IMR-90 (cell line): Measurements from ENCODE around the gene CLEC20A. TPM values are rescaled to one million over a fixed set of nuclear protein-coding genes. Genes with fewer than 3 reads are reported as not detected.

Source experiments
- ATAC-seq: fragments of 200-7000 bp; cut with Tn5 transposase; 2 replicates; pipeline ENCODE4 v1.9.1; 2020; ENCODE audit warnings: low read depth, mild to moderate bottlenecking, moderate library complexity
- BruUV-seq: library from RNA; stranded (reverse); fragments of 400-500 nt; replicated peaks from 2 replicates; lab custom pipeline; 2021; lab: Mats Ljungman, UMichigan
- CTCF ChIA-PET: fragments of 300-600 bp; formaldehyde crosslinking; extraction: SDS; loops from one replicate; lab custom pipeline; 2021; ENCODE audit warnings: antibody characterized with exemption; lab: Yijun Ruan, JAX
- POLR2A ChIA-PET: fragments of 300-600 bp; sonication (Branson Sonifier 250); formaldehyde crosslinking; loops from one replicate; lab custom pipeline; 2022; ENCODE audit warnings: antibody characterized with exemption; ENCODE audit not compliant: unreplicated experiment; lab: Charles Lee
- DNase-seq: peaks from one replicate; pipeline ENCODE4 v3.0.0; 2013
- H2AFZ ChIP-seq: replicated peaks from 2 replicates; pipeline ENCODE3; 2013; ENCODE audit warnings: low read length, mild to moderate bottlenecking; ENCODE audit not compliant: poor library complexity
- H2AK5ac ChIP-seq: 2 replicates; pipeline ENCODE4 v1.6.1; 2013; ENCODE audit warnings: low read depth, low read length, inconsistent platforms
- H2AK9ac ChIP-seq: replicated peaks from 2 replicates; pipeline ENCODE3; 2013; ENCODE audit warnings: mild to moderate bottlenecking, low read depth, low read length, moderate library complexity; ENCODE audit not compliant: poor library complexity
- H2BK120ac ChIP-seq: 2 replicates; pipeline ENCODE4 v1.6.1; 2013; ENCODE audit warnings: low read depth, low read length, inconsistent platforms
- H2BK15ac ChIP-seq: 3 replicates; pipeline ENCODE4 v1.6.1; 2013; ENCODE audit warnings: low read depth, low read length, inconsistent platforms
- H2BK20ac ChIP-seq: 2 replicates; pipeline ENCODE4 v1.6.1; 2013; ENCODE audit warnings: low read depth, mild to moderate bottlenecking, inconsistent platforms, low read length, moderate library complexity
- H2BK5ac ChIP-seq: 2 replicates; pipeline ENCODE4 v1.6.1; 2013; ENCODE audit warnings: mild to moderate bottlenecking, low read depth, low read length, inconsistent platforms; ENCODE audit not compliant: poor library complexity, severe bottlenecking
- H3K14ac ChIP-seq: replicated peaks from 2 replicates; pipeline ENCODE4 v1.6.1; 2013; ENCODE audit warnings: low read depth, low read length, inconsistent platforms
- H3K18ac ChIP-seq: 2 replicates; pipeline ENCODE4 v1.6.1; 2013; ENCODE audit warnings: low read depth, low read length, control low read depth
- H3K23ac ChIP-seq: 2 replicates; pipeline ENCODE4 v1.6.1; 2013; ENCODE audit warnings: low read depth, low read length, inconsistent platforms
- H3K27ac ChIP-seq: 2 replicates; pipeline ENCODE4 v1.5.1; 2013; ENCODE audit warnings: mild to moderate bottlenecking, control low read depth, low read length; ENCODE audit not compliant: insufficient read depth
- H3K27me3 ChIP-seq: 2 replicates; pipeline ENCODE4 v1.6.1; 2013; ENCODE audit warnings: low read length; ENCODE audit not compliant: control insufficient read depth, insufficient read depth
- H3K36me3 ChIP-seq: 2 replicates; pipeline ENCODE4 v1.6.1; 2013; ENCODE audit warnings: low read length, mixed read lengths; ENCODE audit not compliant: control insufficient read depth, insufficient read depth
- H3K4ac ChIP-seq: 2 replicates; pipeline ENCODE4 v1.6.1; 2013; ENCODE audit warnings: low read depth, low read length, inconsistent platforms
- H3K4me1 ChIP-seq: 2 replicates; pipeline ENCODE4 v1.6.1; 2013; ENCODE audit warnings: low read length, mixed read lengths; ENCODE audit not compliant: control insufficient read depth, insufficient read depth
- H3K4me2 ChIP-seq: 2 replicates; pipeline ENCODE4 v1.6.1; 2013; ENCODE audit warnings: low read depth, mild to moderate bottlenecking, control low read depth, low read length, moderate library complexity
- H3K4me3 ChIP-seq: 2 replicates; pipeline ENCODE4 v1.5.1; 2013; ENCODE audit warnings: low read depth, mild to moderate bottlenecking, control low read depth, low read length, moderate library complexity; ENCODE audit not compliant: insufficient read depth
- H3K56ac ChIP-seq: 2 replicates; pipeline ENCODE4 v1.6.1; 2013; ENCODE audit warnings: low read length, inconsistent platforms; ENCODE audit not compliant: insufficient read depth; ENCODE audit errors: extremely low read depth
- H3K79me1 ChIP-seq, 2 experiments: 2 replicates each; pipeline ENCODE4 v1.6.1; 2013; ENCODE audit warnings: low read length in 2 of 2, inconsistent platforms in 1 of 2, low read depth in 1 of 2
- H3K9ac ChIP-seq: 2 replicates; pipeline ENCODE4 v1.6.1; 2013; ENCODE audit warnings: low read depth, low read length, control low read depth
- H3K9me1 ChIP-seq: 2 replicates; pipeline ENCODE4 v1.6.1; 2013; ENCODE audit warnings: low read length, inconsistent platforms; ENCODE audit not compliant: insufficient read depth
- H3K9me3 ChIP-seq: 2 replicates; pipeline ENCODE4 v1.6.1; 2013; ENCODE audit warnings: low read length; ENCODE audit not compliant: control insufficient read depth, insufficient read depth
- H4K20me1 ChIP-seq: 2 replicates; pipeline ENCODE4 v1.6.1; 2013; ENCODE audit warnings: low read length, inconsistent platforms; ENCODE audit not compliant: insufficient read depth
- H4K5ac ChIP-seq: 2 replicates; pipeline ENCODE4 v1.6.1; 2013; ENCODE audit warnings: mild to moderate bottlenecking, low read depth, low read length, control low read depth
- H4K8ac ChIP-seq, 2 experiments: 2 replicates each; pipeline ENCODE4 v1.6.1; 2013; ENCODE audit warnings: low read depth in 2 of 2, low read length in 2 of 2, control low read depth in 1 of 2, inconsistent platforms in 1 of 2
- H4K91ac ChIP-seq: 2 replicates; pipeline ENCODE4 v1.6.1; 2013; ENCODE audit warnings: low read depth, low read length, inconsistent platforms; ENCODE audit not compliant: insufficient read depth
- CHD1 ChIP-seq: IDR thresholded peaks from 2 replicates; pipeline ENCODE4 v1.6.1; 2012; ENCODE audit warnings: low read depth, low read length, improper control_type of control experiment
- FOS ChIP-seq: fragments of 150-350 bp; IDR thresholded peaks from 2 replicates; pipeline ENCODE4 v1.6.1; 2016; ENCODE audit warnings: low read depth, low read length
- MAFK ChIP-seq: IDR thresholded peaks from 2 replicates; pipeline ENCODE4 v1.6.1; 2012; ENCODE audit warnings: low read depth, low read length, improper control_type of control experiment
- MXI1 ChIP-seq: IDR thresholded peaks from 2 replicates; pipeline ENCODE4 v1.6.1; 2012; ENCODE audit warnings: low read depth, mild to moderate bottlenecking, low read length, moderate library complexity, borderline replicate concordance
- NFE2L2 ChIP-seq: fragments of 150-350 bp; IDR thresholded peaks from 2 replicates; pipeline ENCODE4 v1.6.1; 2016; ENCODE audit warnings: low read depth, mild to moderate bottlenecking, low read length
- RFX5 ChIP-seq: IDR thresholded peaks from 2 replicates; pipeline ENCODE4 v1.8.0; 2012; ENCODE audit warnings: low read depth, mild to moderate bottlenecking, low read length, moderate library complexity
- dilution Hi-C: fragments of 300-500 bp; cut with HindIII; formaldehyde crosslinking; loops from one replicate; pipeline ENCODE4 v1.14.3; 2018; ENCODE audit warnings: low sequenced_read_pairs; ENCODE audit not compliant: unreplicated experiment
- in situ Hi-C: fragments of 300-500 bp; cut with MboI; formaldehyde crosslinking; loops from 3 replicates; pipeline ENCODE4 v1.14.3; 2019; ENCODE audit warnings: low sequenced_read_pairs, inconsistent platforms, mixed read lengths
- intact Hi-C: fragments of 100-400 bp; cut with micrococcal nuclease; formaldehyde crosslinking; loops from 2 replicates; pipeline ENCODE4 v1.10.0; 2022
- polyA plus RNA-seq, 3 experiments: library from polyadenylated mRNA; depleted of rRNA; stranded (reverse); fragments of >200 nt; gene quantifications; 2 replicates each; pipeline ENCODE4 v1.2.3, GENCODE V29; 2012; ENCODE audit warnings: low replicate concordance in 1 of 3
- total RNA-seq: library from RNA; depleted of rRNA; stranded (reverse); fragments of >200 nt; gene quantifications from 2 replicates; pipeline ENCODE4 v1.2.3, GENCODE V29; 2012
- TF ChIP-seq, protein P1 (sequence below): fragments of 150-350 bp; IDR thresholded peaks from 2 replicates; pipeline ENCODE4 v1.6.1; 2016; ENCODE audit warnings: low read depth, mild to moderate bottlenecking, low read length, moderate library complexity, borderline replicate concordance

Gene CLEC20A
- total and polyA plus RNA-seq, 2 of the 4 experiments (the other 2 are of a cell fraction) = not detected

DNA sequence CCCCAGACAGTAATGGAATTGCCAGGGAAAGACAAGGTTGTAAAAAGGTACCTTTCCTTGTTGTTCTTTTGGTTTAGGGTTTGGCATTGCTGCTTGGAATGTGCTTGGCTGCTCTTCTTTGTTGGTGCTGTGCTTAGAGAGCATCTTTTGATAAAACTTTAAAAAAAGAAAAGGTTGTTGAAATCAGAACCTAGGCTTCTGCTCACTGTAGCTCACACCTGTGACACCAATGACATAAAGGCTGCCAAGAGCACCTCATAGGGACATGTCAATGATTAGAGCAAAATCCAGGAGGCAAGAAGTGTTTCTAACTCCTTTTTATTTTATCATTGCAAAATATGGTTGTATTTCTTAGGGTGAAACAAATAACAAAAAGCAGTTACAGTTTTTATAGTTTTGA, 28.9 kb downstream of the CLEC20A start:
- H3K27ac ChIP-seq = no peak overlapping the region
- peaks cover 14% of the 10 kb centered on the region for H3K36me3 ChIP-seq
- H3K56ac ChIP-seq = no peak overlapping the region
- H2AK9ac ChIP-seq = no peak overlapping the region
- TF ChIP-seq CHD1 (no peak), RFX5 (no peak), FOS (no peak), NFE2L2 (no peak), MXI1 (no peak), MAFK (no peak)
- TF ChIP-seq, protein P1, sequence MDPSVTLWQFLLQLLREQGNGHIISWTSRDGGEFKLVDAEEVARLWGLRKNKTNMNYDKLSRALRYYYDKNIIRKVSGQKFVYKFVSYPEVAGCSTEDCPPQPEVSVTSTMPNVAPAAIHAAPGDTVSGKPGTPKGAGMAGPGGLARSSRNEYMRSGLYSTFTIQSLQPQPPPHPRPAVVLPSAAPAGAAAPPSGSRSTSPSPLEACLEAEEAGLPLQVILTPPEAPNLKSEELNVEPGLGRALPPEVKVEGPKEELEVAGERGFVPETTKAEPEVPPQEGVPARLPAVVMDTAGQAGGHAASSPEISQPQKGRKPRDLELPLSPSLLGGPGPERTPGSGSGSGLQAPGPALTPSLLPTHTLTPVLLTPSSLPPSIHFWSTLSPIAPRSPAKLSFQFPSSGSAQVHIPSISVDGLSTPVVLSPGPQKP = no peak
- H3K18ac ChIP-seq = no peak overlapping the region
- no peak overlapping the region for H4K91ac ChIP-seq
- no peak overlapping the region for H3K14ac ChIP-seq
- H3K9ac ChIP-seq = no peak overlapping the region
- no peak overlapping the region for H3K23ac ChIP-seq
- ChIA-PET POLR2A (no interaction called here), CTCF (no interaction called here)
- dilution Hi-C loops (no loop called here), in situ Hi-C loops (no loop called here), intact Hi-C loops (no loop called here)
- H2BK120ac ChIP-seq = no peak overlapping the region
- H3K4me1 ChIP-seq = no peaks in the 10 kb centered on the region
- peaks cover 0 to 7% of the 10 kb centered on the region in 2 experiments; a peak in 2 of 4 replicates for H3K79me1 ChIP-seq
- H3K4me3 ChIP-seq = no peak overlapping the region
- H2BK15ac ChIP-seq = no peak overlapping the region
- no peak overlapping the region for H4K5ac ChIP-seq
- H3K4me2 ChIP-seq = no peak overlapping the region
- ATAC-seq = no peak
- no peaks in the 10 kb centered on the region for H3K27me3 ChIP-seq
- H3K9me3 ChIP-seq = no peaks in the 10 kb centered on the region
- no peak overlapping the region for H2BK5ac ChIP-seq
- H4K20me1 ChIP-seq = no peaks in the 10 kb centered on the region
- no peak overlapping the region for H2AFZ ChIP-seq
- DNase-seq = no peak
- H2AK5ac ChIP-seq = no peak overlapping the region
- peaks cover 6% of the 10 kb centered on the region for H3K9me1 ChIP-seq
- no peak overlapping the region for H2BK20ac ChIP-seq
- H3K4ac ChIP-seq = no peak overlapping the region
- no peak overlapping the region for H4K8ac ChIP-seq
- no TSS peak for BruUV-seq
